ENCODE data around the gene NUP214. TPM values are rescaled to one million over a fixed set of nuclear protein-coding genes. Genes with fewer than 3 reads are reported as not detected.

NUP214 gene
- total RNA-seq, 1 experiment from 2014 or later: 35.5 TPM

DNA sequence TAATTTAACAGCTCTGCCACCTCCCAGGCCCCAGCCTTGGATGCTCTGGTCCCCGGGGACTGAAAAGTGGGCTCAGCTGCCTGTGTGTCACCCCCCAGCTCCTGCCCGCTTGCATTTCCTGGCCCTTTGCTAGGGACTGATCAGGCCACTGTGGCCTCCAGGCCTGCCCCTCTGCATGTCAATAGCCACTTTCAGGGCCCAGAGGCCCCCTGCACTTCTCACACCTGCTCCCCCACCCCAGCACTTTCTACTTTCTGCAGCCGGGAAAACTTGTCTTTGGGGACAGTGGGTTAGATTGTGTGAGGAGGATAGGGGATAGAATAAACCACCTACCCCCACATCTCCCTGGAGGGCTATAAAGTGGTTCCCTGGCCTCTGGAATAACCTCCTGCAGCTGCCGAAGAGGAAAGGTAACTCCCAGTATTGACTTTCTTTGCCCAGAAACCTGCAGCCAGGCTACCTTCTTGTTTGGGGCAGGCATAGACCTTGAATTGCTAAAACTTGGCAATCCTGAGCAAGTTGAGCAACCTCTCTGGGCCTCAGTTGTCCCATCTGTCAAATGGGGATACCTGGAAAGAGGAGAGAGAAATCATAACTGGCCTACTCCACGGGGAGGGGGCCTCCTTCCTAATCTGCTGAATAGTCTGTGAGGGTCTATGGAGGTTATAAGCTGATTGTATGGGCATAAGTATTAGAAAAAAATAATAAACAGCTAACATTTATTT lies 21.2 kb upstream of the NUP214 start:
- ChIA-PET POLR2A (no interaction called here), CTCF (no interaction called here), RAD21 (ENCODE audit: low non-redundant PET in 1 of 2, low total read pairs in 2 of 2, uncharacterized antibody in 2 of 2, unreplicated experiment in 2 of 2) (no interaction called here)
- H3K27ac ChIP-seq (ENCODE audit: low read depth, low read length): no peak overlapping the region
- H3K36me3 ChIP-seq (ENCODE audit: control insufficient read depth in 1 of 2, insufficient read depth in 2 of 2, low read length in 2 of 2): no peaks in the 10 kb centered on the region
- BruUV-seq (replicated peaks): no TSS peak
- no peaks in the 10 kb centered on the region for H3K79me2 ChIP-seq (ENCODE audit: insufficient read depth, low read length)
- no peak overlapping the region for H2AFZ ChIP-seq (ENCODE audit: low read depth, low read length, poor library complexity, severe bottlenecking)
- H3K9me2 ChIP-seq (ENCODE audit: insufficient read depth): no peaks in the 10 kb centered on the region
- ATAC-seq (no peak), DNase-seq (ENCODE audit: low read depth, low spot score) (no peak)
- no peak for TF ChIP-seq EGR1 (IDR thresholded peaks at IDR 0.05; ENCODE audit: low read depth)
- TF ChIP-seq POLR2AphosphoS5 (IDR thresholded peaks at IDR 0.05; ENCODE audit: low read depth, low read length): no peak
- no peaks in the 10 kb centered on the region for H3K27me3 ChIP-seq (ENCODE audit: insufficient read depth, low read length)
- no peaks in the 10 kb centered on the region for H3K9me3 ChIP-seq (ENCODE audit: control insufficient read depth in 1 of 2, insufficient read depth in 1 of 2, low read depth in 1 of 2, low read length in 2 of 2)
- peaks cover 0 to 4% of the 10 kb centered on the region in 2 experiments; a peak in 1 of 4 replicates for H3K4me1 ChIP-seq (ENCODE audit: control insufficient read depth in 1 of 2, insufficient read depth in 2 of 2, low read length in 2 of 2)
- no peak overlapping the region for H3K4me2 ChIP-seq (ENCODE audit: low read length)
- no peak overlapping the region for H3K4me3 ChIP-seq (replicated peaks in 1 of 2; ENCODE audit: low read depth in 1 of 2, low read length in 2 of 2)
- H3K9ac ChIP-seq (ENCODE audit: low read length): no peak overlapping the region
- intact Hi-C loops (cut with micrococcal nuclease): no loop called here
- H4K20me1 ChIP-seq (ENCODE audit: insufficient read depth): no peaks in the 10 kb centered on the region

DNA sequence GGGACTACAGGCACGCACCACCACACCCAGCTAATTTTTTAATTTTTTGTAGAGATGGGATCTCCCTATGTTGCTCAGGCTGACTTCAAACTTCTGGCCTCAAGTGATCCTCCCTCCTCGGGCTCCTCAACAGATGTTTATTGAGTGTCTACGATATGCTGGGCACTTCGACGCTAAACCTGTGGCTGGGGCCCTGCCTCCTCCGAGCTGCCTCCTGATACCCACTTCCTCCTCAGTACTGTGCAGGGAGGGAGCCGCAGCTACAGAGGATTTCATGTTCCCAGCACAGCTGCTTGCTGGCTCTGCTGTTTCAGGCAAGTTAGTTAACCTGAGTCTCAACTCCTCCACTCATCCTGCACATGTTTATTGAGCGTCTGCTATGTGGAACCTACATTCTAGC lies 19.4 kb upstream of the NUP214 start:
- POLR2A ChIA-PET: interaction anchor here (1.8 kb wide), 1 partner anchor 9 kb away, joined by 7 read pairs; the partner anchor contains the start of gene AIF1L
- H3K9ac ChIP-seq (ENCODE audit: low read length): no peak overlapping the region
- CTCF ChIA-PET: no interaction called here
- no peaks in the 10 kb centered on the region for H3K9me3 ChIP-seq (ENCODE audit: control insufficient read depth in 1 of 2, insufficient read depth in 1 of 2, low read depth in 1 of 2, low read length in 2 of 2)
- no peaks in the 10 kb centered on the region for H3K27me3 ChIP-seq (ENCODE audit: insufficient read depth, low read length)
- no peaks in the 10 kb centered on the region for H4K20me1 ChIP-seq (ENCODE audit: insufficient read depth)
- no TSS peak for BruUV-seq (replicated peaks)
- no peaks in the 10 kb centered on the region for H3K36me3 ChIP-seq (ENCODE audit: control insufficient read depth in 1 of 2, insufficient read depth in 2 of 2, low read length in 2 of 2)
- peaks cover 0 to 4% of the 10 kb centered on the region in 2 experiments; a peak in 1 of 4 replicates for H3K4me1 ChIP-seq (ENCODE audit: control insufficient read depth in 1 of 2, insufficient read depth in 2 of 2, low read length in 2 of 2)
- no peak for DNase-seq (ENCODE audit: low read depth, low spot score)
- intact Hi-C loops (cut with micrococcal nuclease): no loop called here
- RAD21 ChIA-PET (ENCODE audit: low non-redundant PET in 1 of 2, low total read pairs in 2 of 2, uncharacterized antibody in 2 of 2, unreplicated experiment in 2 of 2): no interaction called here
- H3K4me2 ChIP-seq (ENCODE audit: low read length): no peak overlapping the region
- no peaks in the 10 kb centered on the region for H3K79me2 ChIP-seq (ENCODE audit: insufficient read depth, low read length)
- no peak overlapping the region for H3K27ac ChIP-seq (ENCODE audit: low read depth, low read length)
- H3K9me2 ChIP-seq (ENCODE audit: insufficient read depth): no peaks in the 10 kb centered on the region
- no peak overlapping the region for H2AFZ ChIP-seq (ENCODE audit: low read depth, low read length, poor library complexity, severe bottlenecking)
- ATAC-seq: no peak
- no peak overlapping the region for H3K4me3 ChIP-seq (replicated peaks in 1 of 2; ENCODE audit: low read depth in 1 of 2, low read length in 2 of 2)
- TF ChIP-seq, protein P1, sequence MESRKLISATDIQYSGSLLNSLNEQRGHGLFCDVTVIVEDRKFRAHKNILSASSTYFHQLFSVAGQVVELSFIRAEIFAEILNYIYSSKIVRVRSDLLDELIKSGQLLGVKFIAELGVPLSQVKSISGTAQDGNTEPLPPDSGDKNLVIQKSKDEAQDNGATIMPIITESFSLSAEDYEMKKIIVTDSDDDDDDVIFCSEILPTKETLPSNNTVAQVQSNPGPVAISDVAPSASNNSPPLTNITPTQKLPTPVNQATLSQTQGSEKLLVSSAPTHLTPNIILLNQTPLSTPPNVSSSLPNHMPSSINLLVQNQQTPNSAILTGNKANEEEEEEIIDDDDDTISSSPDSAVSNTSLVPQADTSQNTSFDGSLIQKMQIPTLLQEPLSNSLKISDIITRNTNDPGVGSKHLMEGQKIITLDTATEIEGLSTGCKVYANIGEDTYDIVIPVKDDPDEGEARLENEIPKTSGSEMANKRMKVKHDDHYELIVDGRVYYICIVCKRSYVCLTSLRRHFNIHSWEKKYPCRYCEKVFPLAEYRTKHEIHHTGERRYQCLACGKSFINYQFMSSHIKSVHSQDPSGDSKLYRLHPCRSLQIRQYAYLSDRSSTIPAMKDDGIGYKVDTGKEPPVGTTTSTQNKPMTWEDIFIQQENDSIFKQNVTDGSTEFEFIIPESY (IDR thresholded peaks at IDR 0.05; ENCODE audit: extremely low read depth, insufficient replicate concordance, low read length): no peak
- TF ChIP-seq EGR1 (IDR thresholded peaks at IDR 0.05; ENCODE audit: low read depth) (no peak), CBX3 (IDR thresholded peaks at IDR 0.05; ENCODE audit: low read depth) (no peak), SRF (IDR thresholded peaks at IDR 0.05; ENCODE audit: low read depth) (no peak), EZH2phosphoT487 (IDR thresholded peaks at IDR 0.05; ENCODE audit: borderline replicate concordance) (no peak), RAD21 (IDR thresholded peaks at IDR 0.05; ENCODE audit: low read depth) (no peak), POLR2AphosphoS5 (IDR thresholded peaks at IDR 0.05; ENCODE audit: low read depth, low read length) (no peak), ZNF274 (IDR thresholded peaks at IDR 0.05; ENCODE audit: low read depth, low read length) (no peak), SP1 (IDR thresholded peaks at IDR 0.05; ENCODE audit: low read depth) (no peak), POLR2A (IDR thresholded peaks at IDR 0.05; ENCODE audit: borderline replicate concordance, extremely low read depth, insufficient read depth, insufficient read length) (no peak), TCF7L2 (IDR thresholded peaks at IDR 0.05; ENCODE audit: borderline replicate concordance, extremely low read depth, insufficient read depth, insufficient read length) (no peak)
- TF ChIP-seq, protein P2, sequence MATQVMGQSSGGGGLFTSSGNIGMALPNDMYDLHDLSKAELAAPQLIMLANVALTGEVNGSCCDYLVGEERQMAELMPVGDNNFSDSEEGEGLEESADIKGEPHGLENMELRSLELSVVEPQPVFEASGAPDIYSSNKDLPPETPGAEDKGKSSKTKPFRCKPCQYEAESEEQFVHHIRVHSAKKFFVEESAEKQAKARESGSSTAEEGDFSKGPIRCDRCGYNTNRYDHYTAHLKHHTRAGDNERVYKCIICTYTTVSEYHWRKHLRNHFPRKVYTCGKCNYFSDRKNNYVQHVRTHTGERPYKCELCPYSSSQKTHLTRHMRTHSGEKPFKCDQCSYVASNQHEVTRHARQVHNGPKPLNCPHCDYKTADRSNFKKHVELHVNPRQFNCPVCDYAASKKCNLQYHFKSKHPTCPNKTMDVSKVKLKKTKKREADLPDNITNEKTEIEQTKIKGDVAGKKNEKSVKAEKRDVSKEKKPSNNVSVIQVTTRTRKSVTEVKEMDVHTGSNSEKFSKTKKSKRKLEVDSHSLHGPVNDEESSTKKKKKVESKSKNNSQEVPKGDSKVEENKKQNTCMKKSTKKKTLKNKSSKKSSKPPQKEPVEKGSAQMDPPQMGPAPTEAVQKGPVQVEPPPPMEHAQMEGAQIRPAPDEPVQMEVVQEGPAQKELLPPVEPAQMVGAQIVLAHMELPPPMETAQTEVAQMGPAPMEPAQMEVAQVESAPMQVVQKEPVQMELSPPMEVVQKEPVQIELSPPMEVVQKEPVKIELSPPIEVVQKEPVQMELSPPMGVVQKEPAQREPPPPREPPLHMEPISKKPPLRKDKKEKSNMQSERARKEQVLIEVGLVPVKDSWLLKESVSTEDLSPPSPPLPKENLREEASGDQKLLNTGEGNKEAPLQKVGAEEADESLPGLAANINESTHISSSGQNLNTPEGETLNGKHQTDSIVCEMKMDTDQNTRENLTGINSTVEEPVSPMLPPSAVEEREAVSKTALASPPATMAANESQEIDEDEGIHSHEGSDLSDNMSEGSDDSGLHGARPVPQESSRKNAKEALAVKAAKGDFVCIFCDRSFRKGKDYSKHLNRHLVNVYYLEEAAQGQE (IDR thresholded peaks at IDR 0.05; ENCODE audit: low read depth): no peak
